ENCODE measurements around the gene MAP3K3. TPM values are rescaled to one million over a fixed set of nuclear protein-coding genes. Genes with fewer than 3 reads are reported as not detected.

The MAP3K3 gene
- total RNA-seq, 2 donors from 2014 or later, result 28.3 to 54.2 TPM

GRCh38 chr17:63694950-63695773 lies 72.9 kb downstream of the MAP3K3 start:
- Mint-ChIP-seq H3K9me3 (no peaks in the 10 kb centered on the region), H3K27ac (peak overlapping the region; percentile 81 to 92), H3K36me3 (peaks cover 16 to 29% of the 10 kb centered on the region in 2 donors)
- DNase-seq (ENCODE audit: low spot score in 2 of 2) (no peak), ATAC-seq (no peak)

DNA sequence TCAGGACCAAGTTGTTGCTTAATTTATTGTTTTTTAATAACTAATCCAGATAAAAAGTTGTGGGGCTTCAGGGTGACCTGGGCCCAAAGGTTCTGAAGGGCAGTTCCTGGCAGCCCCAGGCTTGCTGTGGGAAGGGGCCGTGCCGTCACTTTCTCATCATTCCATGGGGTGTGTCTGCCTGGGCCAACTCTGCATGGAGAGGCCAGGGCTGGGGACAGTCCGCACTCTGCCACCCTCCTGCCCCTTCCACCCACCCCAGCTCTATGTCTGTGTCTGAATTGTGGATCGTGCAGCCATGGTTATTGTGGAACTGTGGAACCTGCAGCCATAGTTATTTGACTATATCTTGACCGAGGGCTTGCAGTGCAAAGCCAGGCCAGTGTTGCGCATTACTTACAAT lies 73.7 kb downstream of the MAP3K3 start:
- H3K36me3 Mint-ChIP-seq, result peaks cover 16 to 27% of the 10 kb centered on the region in 2 donors
- H3K9me3 Mint-ChIP-seq, result no peaks in the 10 kb centered on the region
- DNase-seq (ENCODE audit: low spot score in 2 of 2), result no peak
- no peak for ATAC-seq
- H3K27ac Mint-ChIP-seq, result peak overlapping the region; percentile 75 to 92

- H3K27ac Mint-ChIP-seq, result peak overlapping the region; percentile 75 to 92
- peaks cover 22 to 28% of the 10 kb centered on the region in 2 donors for H3K36me3 Mint-ChIP-seq
- peak in 1 of 2 donors; percentile 34 for DNase-seq (ENCODE audit: low spot score in 2 of 2)
- H3K9me3 Mint-ChIP-seq, result no peaks in the 10 kb centered on the region
- ATAC-seq, result no peak
These were observed 74.3 kb downstream of the MAP3K3 start for GRCh38 chr17:63696381-63696961.

- Mint-ChIP-seq H3K36me3 (peaks cover 27 to 37% of the 10 kb centered on the region in 2 donors), H3K27ac (peak overlapping the region; percentile 75 to 92), H3K9me3 (no peaks in the 10 kb centered on the region)
- DNase-seq (ENCODE audit: low spot score in 2 of 2) (peak; percentile 78 to 83), ATAC-seq (peak; percentile 48 to 51)
These were observed 75.4 kb downstream of the MAP3K3 start for GRCh38 chr17:63697341-63698286.

DNA sequence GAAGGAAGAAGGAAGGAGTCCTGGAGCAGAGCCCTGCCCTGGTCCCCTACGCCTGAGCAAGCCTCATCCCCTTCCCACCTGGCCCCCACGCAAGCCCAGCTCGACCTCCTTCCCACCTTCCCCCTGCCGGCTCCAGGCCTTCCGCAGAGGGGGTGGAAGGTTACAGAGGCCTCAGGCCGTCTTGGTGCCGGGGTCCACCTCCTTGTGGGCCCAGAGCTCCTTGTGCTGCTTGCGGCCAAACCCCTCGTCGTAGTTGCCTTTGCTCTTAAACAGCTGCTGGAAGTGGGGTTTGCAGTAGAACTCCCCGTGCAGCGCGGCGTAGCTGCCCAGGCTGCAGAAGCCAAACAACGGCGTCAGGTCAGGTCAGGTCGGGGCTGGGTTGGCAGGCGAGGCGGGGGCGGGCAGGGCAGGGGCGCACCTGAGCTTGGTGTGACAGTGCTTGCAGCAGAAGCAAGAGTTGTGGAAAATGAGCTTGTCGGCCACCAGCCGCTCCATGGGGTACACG lies 76.2 kb downstream of the MAP3K3 start:
- DNase-seq (ENCODE audit: low spot score in 2 of 2), result peak in 1 of 2 donors; percentile 45
- Mint-ChIP-seq H3K27ac (peak overlapping the region; percentile 75 to 92), H3K9me3 (no peaks in the 10 kb centered on the region), H3K36me3 (peaks cover 31 to 44% of the 10 kb centered on the region in 2 donors)
- peak in 1 of 2 donors; percentile 1 for ATAC-seq

GRCh38 chr17:63698886-63699637 lies 76.8 kb downstream of the MAP3K3 start:
- DNase-seq (ENCODE audit: low spot score in 2 of 2) (peak; percentile 70 to 87), ATAC-seq (peak; percentile 16 to 20)
- Mint-ChIP-seq H3K36me3 (peaks cover 31 to 44% of the 10 kb centered on the region in 2 donors), H3K27ac (peak overlapping the region; percentile 84 to 92), H3K9me3 (no peaks in the 10 kb centered on the region)

GRCh38 chr17:63699638-63700527 lies 77.7 kb downstream of the MAP3K3 start, which contains the start of gene LIMD2:
TSS of gene LIMD2 (minus strand) at chr17:63700125. CDS start at chr17:63699298, 827 bp downstream.
- Mint-ChIP-seq H3K27ac (peak within 1 kb of the TSS; percentile 84 to 94), H3K9me3 (no peaks in the 10 kb centered on the region), H3K36me3 (peaks cover 31 to 44% of the 10 kb centered on the region in 2 donors)
- ATAC-seq (peak; percentile 6 to 36), DNase-seq (ENCODE audit: low spot score in 2 of 2) (peak; percentile 71 to 74)

GRCh38 chr17:63700528-63701455 lies 78.6 kb downstream of the MAP3K3 start:
- Mint-ChIP-seq H3K27ac (peak overlapping the region; percentile 94 to 97), H3K9me3 (no peaks in the 10 kb centered on the region), H3K36me3 (peaks cover 31 to 44% of the 10 kb centered on the region in 2 donors)
- DNase-seq (ENCODE audit: low spot score in 2 of 2) (peak; percentile 51 to 77), ATAC-seq (peak; percentile 2 to 3)

GRCh38 chr17:63701456-63701820 lies 79.2 kb downstream of the MAP3K3 start:
- no peak for DNase-seq (ENCODE audit: low spot score in 2 of 2)
- no peak for ATAC-seq
- H3K36me3 Mint-ChIP-seq, result peaks cover 31 to 40% of the 10 kb centered on the region in 2 donors

GRCh38 chr17:63701868-63702720 lies 79.9 kb downstream of the MAP3K3 start:
- DNase-seq (ENCODE audit: low spot score in 2 of 2), result peak; percentile 62 to 81
- Mint-ChIP-seq H3K9me3 (no peaks in the 10 kb centered on the region), H3K36me3 (peaks cover 25 to 34% of the 10 kb centered on the region in 2 donors), H3K27ac (peak overlapping the region; percentile 94 to 97)
- ATAC-seq, result peak; percentile 20 to 52

More at GRCh38 chr17:63701456-63701820, 79.2 kb downstream of the MAP3K3 start:
- Mint-ChIP-seq H3K9me3 (no peaks in the 10 kb centered on the region), H3K27ac (peak overlapping the region; percentile 94 to 97)

DNA sequence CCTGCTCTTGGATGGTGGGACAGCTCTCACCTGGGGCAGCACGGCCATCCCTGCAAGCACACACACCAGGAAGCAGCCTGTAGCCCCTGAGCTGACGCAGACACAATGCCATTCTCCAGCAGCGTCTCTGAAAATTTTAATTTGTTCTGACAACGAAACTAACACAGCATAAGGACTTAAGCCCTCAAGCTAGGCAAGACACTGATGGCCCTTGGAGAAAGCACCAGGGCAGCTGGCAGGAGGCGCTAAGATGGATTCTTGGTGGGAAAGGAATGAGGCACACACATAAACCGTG lies 80.5 kb downstream of the MAP3K3 start:
- Mint-ChIP-seq H3K36me3 (peaks cover 19 to 28% of the 10 kb centered on the region in 2 donors), H3K27ac (peak overlapping the region; percentile 94 to 97), H3K9me3 (no peaks in the 10 kb centered on the region)
- ATAC-seq (no peak), DNase-seq (ENCODE audit: low spot score in 2 of 2) (peak in 1 of 2 donors; percentile 55)

GRCh38 chr17:63703029-63703428 lies 80.8 kb downstream of the MAP3K3 start:
- DNase-seq (ENCODE audit: low spot score in 2 of 2), result no peak
- Mint-ChIP-seq H3K36me3 (peaks cover 15 to 25% of the 10 kb centered on the region in 2 donors), H3K27ac (peak overlapping the region; percentile 94 to 97), H3K9me3 (no peaks in the 10 kb centered on the region)
- no peak for ATAC-seq

DNA sequence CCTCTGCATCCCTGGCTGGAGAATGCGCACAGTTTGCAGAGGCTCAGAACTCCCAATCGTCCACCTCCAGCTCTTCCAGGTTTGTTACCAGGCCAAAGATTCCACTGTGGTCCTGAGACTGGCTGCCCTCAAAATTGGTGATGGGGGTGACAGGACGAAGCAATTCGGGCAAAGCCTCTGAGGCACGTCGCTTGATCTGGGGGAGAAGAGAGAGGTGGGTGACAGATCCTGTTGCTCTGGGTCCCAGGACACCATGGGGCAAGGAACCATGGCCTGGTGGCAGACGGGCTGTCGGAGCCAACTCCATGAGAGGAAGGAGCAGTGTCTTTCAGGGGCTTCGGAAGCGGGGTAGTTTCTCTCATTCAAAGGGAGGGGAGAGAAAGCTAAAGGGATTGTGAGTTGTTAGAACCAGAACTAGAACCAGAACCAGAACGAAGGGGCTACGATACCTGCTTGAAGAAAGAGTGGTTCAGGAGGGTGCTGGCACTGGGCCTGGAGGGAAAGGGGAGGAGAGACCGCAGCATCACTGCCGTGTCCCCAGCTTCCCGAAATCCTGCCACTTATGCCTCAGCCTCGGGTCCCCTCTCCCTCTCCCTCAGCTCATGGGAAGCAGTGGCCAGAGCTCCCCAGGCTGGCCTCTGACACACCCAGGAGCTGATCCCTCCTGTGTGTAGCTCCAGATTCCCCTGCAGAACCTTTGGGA lies 81.5 kb downstream of the MAP3K3 start:
- no peak for ATAC-seq
- H3K36me3 Mint-ChIP-seq, result peaks cover 17 to 23% of the 10 kb centered on the region in 2 donors
- no peak for DNase-seq (ENCODE audit: low spot score in 2 of 2)
- peak overlapping the region; percentile 94 to 97 for H3K27ac Mint-ChIP-seq
- H3K9me3 Mint-ChIP-seq, result no peaks in the 10 kb centered on the region

Data from activated naive CD4-positive, alpha-beta T cell treated with anti-CD3 and anti-CD28 coated beads, Interleukin-2, amount 50 U/mL, for 72 hours (primary cell).